Activated CD4-positive, CD25-positive, alpha-beta regulatory T cell treated with anti-CD3 and anti-CD28 coated beads, Interleukin-2, amount 50 U/mL, for 16 hours (primary cell): ENCODE measurements around the gene XYLT2.
"Not testable (repeated sequence)": the region's sequence is repeated elsewhere in the genome, so short reads cannot be mapped to it uniquely, and the experiment has no call there.

ENCODE experiments used
- DNase-seq: peaks from one replicate; pipeline ENCODE4 v3.0.0-alpha.2; 2020; ENCODE audit warnings: low read depth, low spot score

The XYLT2 gene

GRCh38 chr17:50345432-50346312 is at the start of gene XYLT2:
Gene XYLT2 (plus strand): TSS chr17:50346126. CDS start chr17:50346141, 15 bp downstream.
- peak; percentile 83 for DNase-seq

GRCh38 chr17:50297407-50297865 is 48.5 kb upstream of the XYLT2 start:
- peak; percentile 56 for DNase-seq

DNA sequence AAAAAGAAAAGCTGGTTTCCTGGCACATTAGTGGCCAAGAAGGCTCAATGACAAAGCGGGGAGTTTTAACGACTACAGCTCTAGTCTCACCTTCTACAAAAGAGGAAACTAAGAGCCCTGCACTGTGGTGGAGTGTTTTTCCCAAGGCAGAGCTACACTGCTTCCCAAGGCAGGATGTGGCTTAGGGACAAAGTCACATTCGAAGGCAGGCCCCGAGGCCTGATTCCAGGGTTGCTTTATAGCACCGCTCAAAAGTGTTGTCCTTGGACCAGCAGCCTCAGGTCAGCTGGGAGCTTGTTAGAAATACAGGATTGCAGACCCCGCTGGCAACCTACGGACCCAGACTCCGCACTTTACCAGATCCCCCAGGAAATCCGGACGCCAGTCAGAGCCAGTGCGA is 47.9 kb upstream of the XYLT2 start:
- no peak for DNase-seq

DNA sequence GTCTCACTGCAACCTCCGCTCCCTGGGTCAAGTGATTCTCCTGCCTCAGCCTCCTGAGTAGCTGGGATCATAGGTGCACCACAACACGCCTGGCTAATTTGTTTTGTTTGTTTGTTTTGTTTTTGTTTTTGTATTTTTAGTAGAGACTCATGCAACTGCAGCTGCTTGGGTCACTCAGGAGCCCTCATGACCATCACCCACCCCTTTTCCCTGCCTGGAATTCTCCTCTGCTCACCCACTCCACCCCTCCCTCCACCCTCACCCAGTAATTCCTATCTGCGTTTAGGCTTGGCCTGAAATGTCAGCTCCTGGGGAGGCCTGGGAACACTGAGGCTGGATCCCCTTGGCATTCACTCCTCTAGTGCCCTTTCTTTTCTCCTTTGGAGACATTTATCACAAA is 46.1 kb upstream of the XYLT2 start:
- no peak for DNase-seq

GRCh38 chr17:50300824-50301223 is 45.1 kb upstream of the XYLT2 start:
- not testable (repeated sequence) for DNase-seq

DNA sequence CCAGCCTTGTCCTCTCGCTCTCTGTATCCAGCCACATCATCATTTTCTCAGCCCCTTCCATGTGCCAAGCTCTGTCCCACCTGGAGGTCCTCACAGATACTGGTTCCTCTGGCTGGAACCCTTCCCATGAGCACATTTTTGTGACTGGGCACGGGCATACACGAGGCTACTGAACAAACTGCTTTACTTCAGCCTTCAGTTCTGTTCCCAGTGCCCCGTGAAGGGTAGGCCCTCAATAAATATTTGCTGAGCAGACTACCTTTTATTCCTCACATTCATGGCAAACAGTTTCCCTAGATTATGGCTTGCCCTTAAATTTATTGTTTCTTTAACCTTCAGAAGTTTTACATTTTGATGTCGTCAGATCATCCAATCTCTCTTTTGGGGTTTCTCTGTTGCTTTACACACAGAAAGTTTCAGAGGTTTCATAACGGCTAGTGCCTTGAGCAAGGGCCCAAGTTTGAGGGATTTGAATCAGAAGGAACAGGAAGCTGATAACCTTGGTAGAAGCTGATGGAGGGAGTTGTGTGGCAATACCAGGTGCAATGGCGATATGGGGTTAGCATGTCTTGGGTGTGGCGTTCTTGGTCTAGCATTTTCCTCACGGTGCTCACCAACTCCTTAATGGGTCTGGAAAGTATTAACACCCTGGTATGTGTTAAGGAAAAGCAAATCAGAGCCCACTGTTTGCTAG is 43.9 kb upstream of the XYLT2 start:
- no peak for DNase-seq

DNA sequence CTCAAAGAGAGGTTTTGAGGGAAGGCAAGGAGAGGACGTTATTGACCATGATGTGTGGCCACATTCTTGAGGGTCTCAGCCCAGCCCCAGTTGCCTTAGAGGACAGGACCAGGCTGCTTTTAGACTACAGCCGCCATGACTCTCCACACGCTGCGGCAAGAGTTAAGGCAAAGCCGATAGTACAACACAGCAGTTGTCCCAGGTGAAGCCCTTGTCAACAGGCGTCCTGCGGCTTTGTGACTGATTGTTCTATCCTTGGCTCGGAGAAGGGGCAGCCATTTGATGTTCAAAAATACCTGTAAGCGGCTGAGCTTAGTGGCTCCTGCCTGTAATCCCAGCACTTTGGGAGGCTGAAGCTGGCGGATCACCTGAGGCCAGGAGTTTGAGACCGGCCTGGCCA is 42.9 kb upstream of the XYLT2 start:
- no peak for DNase-seq

- DNase-seq: no peak
These were observed 42.3 kb upstream of the XYLT2 start for GRCh38 chr17:50303596-50303995.

DNA sequence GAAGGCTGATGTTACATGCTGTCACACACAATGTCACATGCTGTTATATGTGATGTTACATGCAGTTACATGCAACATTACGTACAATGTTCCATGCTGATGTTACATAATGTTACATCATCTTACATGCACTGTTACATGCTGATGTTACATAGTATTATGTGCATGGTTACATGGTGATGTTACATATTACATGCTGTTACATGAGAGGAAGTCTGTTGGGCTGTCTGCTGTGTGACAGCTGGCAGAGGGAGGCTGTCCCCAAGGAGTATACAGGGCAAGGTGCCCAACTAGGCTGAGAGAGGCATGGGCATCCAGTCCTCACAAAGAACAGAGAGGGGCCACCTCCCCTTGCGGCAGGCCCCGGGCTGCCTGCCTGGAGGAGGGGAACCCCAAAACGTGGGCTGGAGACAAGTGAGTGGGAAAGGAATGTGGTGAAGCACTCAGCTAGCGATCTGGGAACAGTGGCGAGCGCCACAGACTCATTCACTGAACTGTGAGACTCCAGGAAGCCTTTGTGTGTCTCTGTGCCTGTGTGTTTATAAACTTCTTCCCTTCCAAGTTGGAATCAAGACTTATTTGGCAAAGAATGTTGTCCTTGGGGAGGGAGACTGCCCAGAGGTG is 41.0 kb upstream of the XYLT2 start:
- no peak for DNase-seq

GRCh38 chr17:50307654-50308053 is 38.3 kb upstream of the XYLT2 start:
- DNase-seq: no peak

DNA sequence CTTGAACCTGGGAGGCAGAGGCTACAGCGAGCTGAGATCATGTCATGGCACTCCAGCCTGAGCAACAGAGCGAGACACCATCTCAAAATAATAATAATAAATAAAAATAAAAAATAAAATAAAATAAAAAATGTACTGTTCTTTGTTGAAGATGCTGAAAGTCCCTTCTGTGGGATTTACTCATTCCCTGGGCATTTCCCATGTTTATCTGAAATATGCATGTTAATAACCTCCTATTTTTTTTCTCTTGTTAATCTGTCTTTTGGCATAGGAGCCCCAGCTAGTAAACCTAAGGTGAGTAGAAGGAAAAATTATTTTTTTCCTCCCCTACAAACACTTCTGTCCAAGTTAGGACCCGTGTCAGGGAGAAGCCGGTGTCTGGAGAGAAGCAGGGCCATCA is 37.3 kb upstream of the XYLT2 start:
- no peak for DNase-seq

- DNase-seq: no peak
These were observed 35.3 kb upstream of the XYLT2 start for GRCh38 chr17:50310455-50311111.

GRCh38 chr17:50311112-50311460 is 34.8 kb upstream of the XYLT2 start:
- DNase-seq: no peak

- no peak for DNase-seq
These were observed 34.4 kb upstream of the XYLT2 start for GRCh38 chr17:50311483-50311882.

DNA sequence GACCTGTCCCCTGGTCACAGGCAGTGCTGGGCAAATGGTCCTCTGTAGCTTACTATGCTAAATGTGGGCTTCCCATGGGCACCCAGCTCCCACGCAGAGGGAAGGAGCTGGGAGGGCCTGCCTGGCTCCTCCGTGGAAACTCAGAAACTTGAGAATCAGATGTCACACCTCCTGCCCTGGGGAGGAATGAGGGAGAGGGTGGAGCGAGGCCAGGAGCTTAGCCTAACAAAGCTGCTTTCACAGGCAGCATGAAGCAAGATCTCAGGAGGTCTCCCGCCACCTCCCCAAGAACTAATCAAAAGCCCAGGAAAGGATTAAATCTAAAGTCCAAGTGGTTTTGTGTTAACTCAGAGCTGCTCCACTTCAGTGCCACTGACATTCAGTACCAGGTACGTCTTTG is 33.6 kb upstream of the XYLT2 start:
- DNase-seq: no peak

GRCh38 chr17:50314456-50315011 is 31.4 kb upstream of the XYLT2 start:
- no peak for DNase-seq

- no peak for DNase-seq
These were observed 29.8 kb upstream of the XYLT2 start for GRCh38 chr17:50316016-50316587.

DNA sequence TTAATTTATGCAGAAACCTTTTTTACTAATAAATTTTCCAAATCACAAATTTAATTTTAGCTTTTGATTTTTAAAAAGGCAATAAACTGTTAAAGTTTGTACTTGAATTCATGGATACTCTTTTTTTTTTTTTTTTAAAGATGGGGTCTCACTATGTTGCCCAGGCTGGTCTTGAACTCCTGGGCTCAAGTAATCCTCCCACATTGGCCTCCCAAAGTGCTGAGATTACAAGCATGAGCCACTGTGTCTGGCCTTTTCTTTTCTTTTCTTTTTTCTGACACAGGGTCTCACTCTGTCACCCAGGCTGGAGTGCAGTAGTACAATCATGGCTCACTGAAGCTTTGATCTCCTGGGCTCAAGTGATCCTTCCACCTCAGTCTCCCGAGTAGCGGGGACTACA is 29.3 kb upstream of the XYLT2 start:
- DNase-seq: not testable (repeated sequence)

DNA sequence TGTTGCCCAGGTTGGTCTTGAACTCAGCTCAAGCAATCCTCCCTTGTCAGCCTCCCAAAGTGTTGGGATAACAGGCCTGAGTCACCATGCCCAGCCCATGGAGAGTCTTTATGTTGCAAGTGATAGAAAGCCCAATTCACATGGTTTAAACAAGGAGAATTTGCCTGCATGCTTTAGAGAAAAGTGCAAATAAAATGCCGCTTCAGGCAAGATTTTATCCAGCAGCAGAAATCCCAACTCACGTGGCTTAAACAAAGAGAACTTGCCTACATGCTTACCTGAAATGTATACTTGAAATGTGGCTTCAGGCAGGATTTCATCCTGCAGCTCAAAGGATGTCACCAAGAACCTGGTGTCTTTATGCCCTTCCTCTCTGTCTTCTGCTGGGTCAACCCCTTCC is 28.8 kb upstream of the XYLT2 start:
- no peak for DNase-seq

- DNase-seq: no peak
These were observed 27.2 kb upstream of the XYLT2 start for GRCh38 chr17:50318501-50319285.
